Stimulated activated CD4-positive, alpha-beta T cell treated with anti-CD3 and anti-CD28 coated beads, Interleukin-15, amount 100 ng/mL, for 24 hours (primary cell): ENCODE results near the gene C2CD3.
"Not testable (repeated sequence)": the region's sequence is repeated elsewhere in the genome, so short reads cannot be mapped to it uniquely, and the experiment has no call there.

Experiments used
- DNase-seq: peaks from one replicate; pipeline ENCODE4 v3.0.0-alpha.2; 2020

Gene C2CD3

GRCh38 chr11:74162681-74163467 is 7.9 kb downstream of the C2CD3 start:
- no peak for DNase-seq

DNA sequence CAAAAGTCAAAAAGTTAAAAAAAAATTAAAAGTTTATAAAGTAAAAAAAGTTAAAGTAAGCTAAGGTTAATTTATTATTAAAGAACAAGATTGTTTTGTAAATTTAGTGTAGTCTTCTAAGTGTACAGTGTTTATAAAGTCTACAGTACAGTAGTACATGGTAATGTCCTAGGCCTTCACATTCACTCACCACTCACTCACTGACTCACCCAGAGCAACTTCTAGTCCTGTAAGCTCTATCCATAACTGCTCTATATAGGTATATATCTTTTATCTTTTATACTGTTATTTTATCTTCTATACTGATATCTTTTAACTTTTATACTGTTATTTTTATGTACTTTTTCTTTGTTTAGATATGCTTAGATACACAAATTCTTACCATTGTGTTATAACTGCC is 11.2 kb downstream of the C2CD3 start:
- no peak for DNase-seq

- DNase-seq = no peak
Observed at GRCh38 chr11:74157169-74157568, 13.6 kb downstream of the C2CD3 start.

- DNase-seq = no peak
Observed at GRCh38 chr11:74154620-74155281, 16.1 kb downstream of the C2CD3 start.

GRCh38 chr11:74153224-74153623 is 17.6 kb downstream of the C2CD3 start:
- DNase-seq = no peak

DNA sequence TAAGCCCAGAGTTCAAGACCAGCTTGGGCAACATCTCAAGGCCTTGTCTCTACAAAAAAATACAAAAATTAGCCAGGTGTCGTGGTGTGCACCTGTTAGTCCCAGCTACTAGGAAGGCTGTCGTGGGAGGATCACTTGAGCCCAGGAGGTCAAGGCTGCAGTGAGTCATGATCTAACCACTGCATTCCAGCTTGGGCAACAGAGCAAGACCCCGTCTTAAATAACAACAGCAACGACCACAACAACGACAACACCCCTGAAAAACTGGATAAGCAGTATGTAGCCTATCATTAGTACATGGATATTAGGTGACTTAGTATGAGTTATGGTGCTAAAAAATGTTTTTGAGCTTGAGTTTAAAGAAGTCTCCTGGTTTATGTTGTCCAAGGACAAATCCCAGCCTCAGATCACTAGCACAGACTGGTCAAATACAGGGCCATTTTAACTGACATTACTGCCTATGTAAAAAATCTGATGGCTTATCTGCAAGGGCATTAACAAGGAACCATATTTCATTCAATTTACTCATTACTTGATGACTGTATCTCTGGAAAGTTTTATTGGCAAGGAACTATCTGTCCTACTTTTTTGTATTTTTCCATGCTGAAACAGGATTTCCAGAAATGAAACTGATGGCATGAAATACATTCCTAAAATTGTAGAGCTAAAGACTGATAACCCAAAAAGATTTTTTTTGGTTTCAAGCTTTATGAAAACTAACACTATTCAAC is 23.4 kb downstream of the C2CD3 start:
- DNase-seq = no peak

GRCh38 chr11:74144592-74144991 is 26.2 kb downstream of the C2CD3 start:
- DNase-seq = no peak

- DNase-seq = no peak
Observed at GRCh38 chr11:74142624-74143023, 28.2 kb downstream of the C2CD3 start.

- DNase-seq = no peak
Observed at GRCh38 chr11:74141908-74142307, 28.9 kb downstream of the C2CD3 start.

- DNase-seq = no peak
Observed at GRCh38 chr11:74141241-74141695, 29.5 kb downstream of the C2CD3 start.

- DNase-seq = not testable (repeated sequence)
Observed at GRCh38 chr11:74139919-74140431, 30.8 kb downstream of the C2CD3 start.

DNA sequence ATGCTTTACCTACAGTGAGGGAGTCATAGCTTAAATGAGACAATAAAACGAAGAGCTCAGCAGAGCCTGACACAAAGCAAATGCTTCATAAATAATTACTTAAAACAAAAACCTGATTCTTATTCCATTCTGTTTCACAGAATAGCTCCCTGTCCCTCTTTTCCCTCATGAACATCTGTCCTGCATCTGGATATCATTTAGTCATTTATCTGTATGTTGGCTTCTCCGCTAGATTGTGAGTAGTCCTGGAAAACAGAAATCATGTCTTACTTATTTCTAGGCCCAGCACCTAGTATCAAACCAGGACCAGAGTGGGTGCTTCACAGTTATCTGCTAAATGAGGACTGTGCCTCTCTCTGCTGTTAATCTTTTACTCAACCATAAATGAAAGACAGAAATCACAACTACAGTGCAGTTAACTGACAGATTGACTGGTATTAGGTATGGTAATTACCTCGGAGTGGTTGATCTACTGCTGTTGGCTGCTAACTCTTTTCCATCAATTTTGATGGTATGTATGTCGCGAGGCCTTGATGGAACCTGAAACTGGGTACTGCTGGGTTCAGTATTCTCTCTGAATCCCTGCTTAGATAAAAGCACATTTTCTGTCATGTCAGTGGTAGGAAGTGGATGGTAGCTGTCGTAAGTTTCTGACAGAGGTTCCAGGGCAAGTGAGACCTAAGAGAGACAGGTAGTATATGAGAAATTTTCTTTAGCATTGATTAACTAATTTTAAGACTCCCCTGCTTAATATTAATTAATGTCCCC is 31.5 kb downstream of the C2CD3 start:
- DNase-seq = no peak

GRCh38 chr11:74138572-74138971 is 32.2 kb downstream of the C2CD3 start:
- DNase-seq = no peak

DNA sequence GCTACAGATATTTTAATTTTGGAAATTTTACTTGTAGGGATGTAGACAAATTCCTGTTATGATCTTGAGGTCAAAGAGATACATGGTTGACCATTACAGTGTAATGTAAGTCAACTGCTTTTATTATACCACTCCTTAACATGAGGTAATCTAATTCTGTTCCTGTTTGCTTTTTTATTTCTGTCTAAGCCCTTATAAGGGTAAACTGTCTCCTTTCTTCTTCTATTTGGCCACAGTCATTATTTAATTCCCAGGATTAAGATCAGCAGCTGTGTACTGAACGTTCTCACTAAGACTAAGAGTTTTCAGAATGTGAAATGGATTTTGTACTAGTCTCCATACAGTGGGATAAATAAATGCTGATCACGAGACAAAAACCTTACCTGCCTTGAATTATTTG is 32.8 kb downstream of the C2CD3 start:
- no peak for DNase-seq

DNA sequence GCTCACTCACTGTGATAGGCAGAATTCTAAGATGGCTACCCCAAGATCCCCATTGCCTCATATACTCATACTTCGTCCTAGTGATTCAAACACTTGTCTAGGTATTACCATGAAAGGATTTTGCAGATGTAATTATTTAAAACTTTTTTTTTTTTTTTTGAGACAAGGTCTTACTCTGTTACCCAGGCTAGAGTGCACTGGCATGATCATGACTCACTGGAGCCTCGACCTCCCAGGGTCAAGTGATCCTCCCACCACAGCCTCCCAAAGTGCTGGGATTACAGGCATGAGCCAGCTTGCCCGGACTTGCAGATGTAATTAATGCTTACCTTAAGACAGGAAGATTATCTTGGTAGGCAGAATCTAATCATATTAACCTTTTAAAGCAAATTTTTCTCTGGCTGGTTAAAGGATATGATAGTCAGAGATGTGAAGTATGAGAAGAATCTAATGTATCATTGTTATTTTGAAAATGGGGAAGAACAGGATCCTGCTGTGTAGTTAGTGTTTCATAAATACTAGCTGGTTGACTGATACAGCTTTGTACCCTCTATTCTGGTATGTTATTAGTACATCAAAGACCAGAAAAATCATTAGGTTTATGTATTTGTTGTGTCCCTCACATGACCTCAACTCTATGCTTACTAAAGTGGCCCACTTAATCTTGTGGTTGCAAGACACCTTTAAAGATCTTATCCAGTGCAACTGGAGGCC is 35.5 kb downstream of the C2CD3 start:
- no peak for DNase-seq

- no peak for DNase-seq
Observed at GRCh38 chr11:74134661-74135060, 36.1 kb downstream of the C2CD3 start.

DNA sequence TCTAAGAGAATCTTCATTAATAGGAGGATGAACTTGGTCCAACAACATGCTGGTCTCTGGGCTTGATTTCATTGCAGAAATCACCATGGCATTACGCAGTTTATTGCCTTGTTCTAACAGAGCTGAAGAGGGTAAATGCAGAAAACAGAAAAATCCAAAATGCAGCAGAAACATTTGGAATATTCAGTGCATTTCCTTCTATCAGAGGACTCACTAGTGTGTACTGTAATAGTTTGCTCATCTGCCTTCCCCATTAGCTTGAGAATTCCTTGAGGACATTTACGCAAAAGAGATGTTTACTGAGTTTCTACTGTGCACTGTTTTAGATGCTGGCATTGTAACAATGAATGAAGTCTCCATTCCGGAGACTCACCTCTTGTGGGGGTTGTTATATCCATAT is 37.4 kb downstream of the C2CD3 start:
- no peak for DNase-seq

GRCh38 chr11:74132833-74133232 is 38.0 kb downstream of the C2CD3 start:
- no peak for DNase-seq

DNA sequence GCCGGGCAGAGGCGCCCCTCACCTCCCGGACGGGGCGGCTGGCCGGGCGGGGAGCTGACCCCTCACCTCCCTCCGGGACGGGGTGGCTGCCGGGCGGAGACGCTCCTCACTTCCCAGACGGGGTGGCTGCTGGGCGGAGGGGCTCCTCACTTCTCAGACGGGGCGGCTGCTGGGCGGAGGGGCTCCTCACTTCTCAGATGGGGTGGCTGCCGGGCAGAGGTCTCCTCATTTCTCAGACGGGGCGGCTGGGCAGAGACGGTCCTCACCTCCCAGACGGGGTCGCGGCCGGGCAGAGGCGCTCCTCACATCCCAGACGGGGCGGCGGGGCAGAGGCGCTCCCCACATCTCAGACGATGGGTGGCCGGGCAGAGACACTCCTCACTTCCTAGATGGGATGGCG is 41.7 kb downstream of the C2CD3 start:
- DNase-seq = not testable (repeated sequence)

GRCh38 chr11:74123008-74123448 is 47.8 kb downstream of the C2CD3 start:
- DNase-seq = no peak

DNA sequence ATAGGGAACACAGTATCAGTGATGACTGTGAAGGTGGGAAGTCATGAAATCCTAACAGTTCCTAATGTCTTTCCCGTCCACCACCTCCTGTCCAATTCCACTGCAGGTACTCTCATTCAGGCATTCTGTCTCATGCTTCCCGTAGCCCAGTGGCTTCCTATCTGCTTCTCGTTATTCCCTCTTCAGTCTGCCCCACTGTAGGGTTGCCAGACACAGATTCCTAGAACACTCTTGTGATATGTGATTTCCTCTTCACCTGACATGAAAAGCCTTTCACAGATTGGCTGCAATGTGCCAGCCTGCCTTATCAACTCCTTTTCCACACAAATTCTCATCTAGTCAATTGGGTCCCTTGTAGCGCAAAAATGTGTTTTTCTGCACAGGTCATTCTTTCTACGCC is 49.0 kb downstream of the C2CD3 start:
- no peak for DNase-seq
